GM18868 (cell line): ENCODE measurements around the gene MAPK1IP1L.
"Not testable (repeated sequence)": the region's sequence is repeated elsewhere in the genome, so short reads cannot be mapped to it uniquely, and the experiment has no call there.

Experiments used
- ATAC-seq: cut with Tn5 transposase; IDR thresholded peaks from one replicate; pipeline ENCODE4 v1.9.1; 2021; ENCODE audit warnings: mild to moderate bottlenecking, moderate library complexity; ENCODE audit not compliant: unreplicated experiment

Gene MAPK1IP1L

DNA sequence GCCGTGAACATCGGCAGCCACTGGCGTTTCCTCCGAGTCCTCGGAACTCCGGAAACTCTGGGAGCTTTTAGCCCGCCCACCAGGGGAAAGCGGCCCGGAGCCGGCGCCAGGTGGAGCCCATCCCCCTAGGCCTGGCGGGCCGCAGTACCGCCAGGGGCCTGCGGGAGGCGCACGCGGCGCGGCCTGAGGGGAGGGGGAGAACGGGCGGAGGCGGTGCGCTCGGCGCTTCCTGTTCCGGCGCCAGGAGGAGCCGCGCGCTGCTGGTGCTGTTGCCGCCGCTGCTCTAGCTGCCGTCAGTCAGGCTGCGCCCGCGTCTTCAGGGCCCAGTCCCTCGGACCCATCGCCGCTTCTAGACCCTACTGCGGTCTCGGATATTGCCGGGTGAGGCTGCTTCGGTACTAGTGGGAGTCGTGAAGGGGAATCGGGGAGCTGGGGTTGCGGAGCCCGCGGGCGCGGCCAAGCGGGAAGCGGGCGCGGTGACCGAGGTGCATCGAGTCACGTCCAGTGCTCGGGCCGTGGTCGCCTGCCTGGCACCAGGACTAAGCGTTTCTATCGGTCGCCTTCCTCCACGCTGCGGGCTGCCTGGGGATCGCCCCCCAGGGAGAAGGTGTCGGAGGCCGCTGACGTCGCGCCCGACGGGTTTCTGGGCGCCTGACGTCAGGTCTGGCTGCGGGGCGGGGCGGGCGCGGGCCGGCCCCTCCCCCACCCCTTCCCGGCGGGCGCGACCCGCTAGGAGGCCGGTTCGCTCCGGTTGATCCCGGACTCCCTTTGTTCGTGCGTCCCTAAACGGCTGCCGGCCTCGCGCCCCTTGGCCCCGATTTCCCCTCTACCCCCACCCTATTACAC lies at the start of gene MAPK1IP1L:
MAPK1IP1L (plus strand) TSS at position 225 of the 846 bp plus-strand sequence. CDS start 10,037 bp downstream, outside the sequence.
- peak; percentile 89 for ATAC-seq

DNA sequence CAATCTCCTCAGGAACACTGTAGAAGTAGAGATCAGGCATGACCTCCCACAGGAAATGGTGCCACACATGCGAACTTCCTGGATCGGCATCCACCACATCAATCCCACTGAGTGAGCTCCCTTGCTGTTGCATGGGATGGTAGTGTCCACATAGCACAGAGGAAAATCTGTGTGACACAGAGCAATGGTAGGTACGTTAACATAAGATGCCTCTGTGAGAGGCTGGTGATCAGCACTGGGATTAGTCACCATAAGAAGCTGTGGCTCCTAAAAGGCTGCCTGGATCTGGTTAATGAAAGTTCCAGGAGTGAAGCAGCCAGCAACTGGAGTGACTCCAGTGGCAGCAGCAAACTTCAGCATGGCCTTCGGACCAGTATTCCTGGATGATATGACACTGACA lies 46.4 kb upstream of the MAPK1IP1L start:
- ATAC-seq, result no peak

DNA sequence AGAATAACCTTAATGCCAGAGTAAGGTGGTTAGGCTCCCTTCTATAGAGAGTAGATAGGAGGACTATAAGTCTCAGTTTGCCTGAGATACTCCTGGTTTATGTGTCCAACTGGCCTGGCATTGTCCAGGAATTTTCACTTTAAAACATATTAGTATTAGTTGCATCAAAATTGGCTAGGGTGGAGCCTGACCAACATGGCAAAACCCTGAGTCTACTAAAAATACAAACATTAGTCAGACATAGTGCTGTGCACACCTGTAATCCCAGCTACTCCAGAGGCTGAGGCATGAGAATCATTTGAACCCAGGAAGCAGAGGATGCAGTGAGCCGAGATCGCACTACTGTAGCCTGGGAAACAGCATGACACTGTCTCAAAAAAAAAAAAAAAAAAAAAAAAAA lies 36.4 kb upstream of the MAPK1IP1L start:
- ATAC-seq, result no peak

DNA sequence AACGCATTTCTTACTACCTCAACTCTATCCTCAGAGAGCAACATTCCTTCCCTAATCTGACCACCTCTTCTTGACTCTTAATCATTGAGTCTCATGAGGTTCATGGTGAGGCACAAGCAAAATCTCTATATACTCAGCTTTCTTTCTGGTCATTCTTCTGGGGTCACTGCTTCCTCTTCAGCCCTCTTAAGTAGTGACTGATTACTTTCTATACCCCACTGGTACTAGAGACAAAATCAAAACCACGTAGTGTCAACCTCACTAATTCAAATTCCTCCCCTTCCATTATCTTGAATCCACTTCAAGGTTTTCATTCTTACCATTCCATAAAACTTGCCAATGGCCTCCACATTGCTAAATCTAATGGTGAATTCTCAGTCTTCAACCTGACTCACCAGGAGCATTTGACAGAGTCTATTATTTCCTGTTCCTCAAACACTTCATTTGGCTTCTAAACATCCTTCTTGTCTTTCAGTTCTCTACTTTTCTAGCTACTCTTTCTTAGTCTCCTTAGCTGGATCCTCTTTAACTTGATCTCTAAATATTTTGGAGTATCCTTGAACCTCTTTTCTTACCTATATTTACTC lies 31.4 kb upstream of the MAPK1IP1L start:
- ATAC-seq, result no peak

DNA sequence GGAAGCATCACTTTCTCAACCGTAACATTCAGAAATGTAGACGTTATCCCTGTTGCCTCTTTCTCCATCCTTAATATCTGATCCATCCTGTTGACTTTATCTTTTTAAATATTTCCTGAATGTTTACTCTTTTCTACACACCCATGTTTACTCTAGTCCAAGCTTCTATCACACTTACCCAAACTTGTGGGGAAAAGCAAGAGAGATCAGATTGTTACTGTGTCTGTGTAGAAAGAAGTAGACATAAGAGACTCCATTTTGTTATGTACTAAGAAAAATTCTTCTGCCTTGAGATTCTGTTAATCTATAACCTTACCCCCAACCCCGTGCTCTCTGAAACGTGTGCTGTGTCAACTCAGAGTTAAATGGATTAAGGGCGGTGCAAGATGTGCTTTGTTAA lies 27.1 kb upstream of the MAPK1IP1L start:
- not testable (repeated sequence) for ATAC-seq

DNA sequence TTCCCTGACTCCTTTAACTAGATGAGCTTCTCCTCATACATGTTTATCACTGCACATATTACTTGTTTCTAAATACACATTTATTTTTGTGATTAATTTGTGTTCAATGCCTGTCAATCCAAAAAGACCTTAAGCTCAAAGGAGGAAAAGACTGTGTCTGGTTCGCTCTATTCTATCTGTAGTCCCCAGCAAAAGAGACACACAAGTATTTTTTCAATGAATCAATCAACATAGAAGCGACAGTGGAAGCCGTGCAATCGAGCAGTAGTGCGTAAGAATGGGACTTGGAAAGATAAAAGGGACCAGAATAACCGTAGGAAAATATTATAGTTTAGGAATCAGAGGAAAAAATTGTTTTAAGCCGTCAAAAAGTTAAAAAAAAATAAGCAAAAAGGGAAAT lies 25.5 kb upstream of the MAPK1IP1L start:
- no peak for ATAC-seq

DNA sequence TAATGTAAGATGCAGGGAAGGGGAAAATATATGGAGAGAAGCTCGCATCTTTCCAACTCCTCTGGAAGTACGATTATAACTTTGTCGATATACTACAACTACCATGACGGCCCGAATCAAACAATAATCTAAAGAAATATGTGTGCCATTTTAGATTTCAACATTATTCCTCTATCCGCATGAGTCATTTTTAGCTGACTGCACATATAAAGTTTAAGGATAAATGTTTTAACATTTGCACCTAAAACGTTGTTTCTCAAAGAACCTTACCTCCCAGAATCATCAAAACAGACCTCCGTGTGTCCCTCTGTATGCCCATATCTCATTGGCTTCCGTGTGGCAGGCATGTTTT lies 25.0 kb upstream of the MAPK1IP1L start:
- no peak for ATAC-seq

DNA sequence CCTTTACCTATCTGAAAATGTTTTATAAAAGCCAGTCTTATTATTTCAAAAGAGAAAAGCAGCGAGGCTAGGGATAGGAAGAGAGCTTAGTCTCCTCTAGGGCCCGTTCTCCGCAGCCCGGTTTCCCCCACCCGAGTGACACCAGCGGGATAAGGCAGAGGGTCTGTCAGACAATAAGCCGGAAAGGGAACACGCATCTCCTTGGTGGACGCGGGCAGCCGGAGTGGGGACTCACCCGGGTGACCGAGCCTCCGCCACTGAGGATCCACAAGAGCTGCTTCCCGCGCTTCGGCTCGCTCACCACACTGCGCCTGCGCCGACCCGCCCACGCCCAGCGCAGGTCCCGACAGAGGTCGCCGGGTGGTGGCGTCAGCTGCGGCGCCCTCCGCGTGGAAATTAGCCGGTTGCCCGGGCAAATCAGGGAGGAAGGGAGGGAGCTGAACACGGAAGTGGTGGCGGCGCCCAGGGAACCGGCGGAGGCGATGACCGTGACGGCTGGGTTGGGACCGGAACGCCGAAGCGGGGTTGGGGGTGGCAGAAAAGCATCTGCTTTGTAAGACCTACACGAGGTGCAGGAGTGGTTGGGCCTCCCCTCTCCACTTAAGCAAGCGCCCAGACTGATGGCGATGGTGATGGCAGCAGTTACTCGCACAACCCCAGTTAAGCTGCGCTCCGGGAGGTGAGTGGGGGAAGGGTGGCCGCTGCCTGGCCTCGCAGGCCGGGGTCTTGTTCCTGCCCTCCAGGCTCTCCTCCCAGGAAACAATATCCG lies 24.5 kb upstream of the MAPK1IP1L start, which contains the start of the genes SOCS4 and WDHD1:
SOCS4 (plus strand) TSS at position 444 of the 769 bp plus-strand sequence. CDS start 15,806 bp downstream, outside the sequence.
WDHD1 (minus strand) TSS at position 307 of the 769 bp plus-strand sequence. CDS start 312 bp downstream, outside the sequence.
- peak; percentile 89 for ATAC-seq

DNA sequence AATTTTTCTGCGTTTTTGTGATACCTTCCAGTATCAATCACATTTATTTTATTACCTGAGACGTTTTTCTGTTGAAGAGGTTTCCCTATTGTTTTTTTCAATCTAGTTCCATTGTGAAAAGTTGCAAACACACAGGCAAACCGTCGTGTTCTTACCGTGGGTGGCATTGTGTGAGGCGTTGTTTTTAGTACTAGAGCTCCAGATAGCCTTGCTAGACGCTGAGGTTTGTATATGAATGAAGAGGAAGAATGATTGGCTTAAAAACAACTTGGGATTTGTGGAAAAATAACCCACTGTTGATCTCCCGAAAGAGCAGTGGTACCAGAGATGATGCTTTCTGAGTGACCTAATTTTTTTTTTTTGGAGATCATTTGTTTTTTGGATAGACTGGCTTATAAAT lies 23.4 kb upstream of the MAPK1IP1L start:
- ATAC-seq, result no peak

DNA sequence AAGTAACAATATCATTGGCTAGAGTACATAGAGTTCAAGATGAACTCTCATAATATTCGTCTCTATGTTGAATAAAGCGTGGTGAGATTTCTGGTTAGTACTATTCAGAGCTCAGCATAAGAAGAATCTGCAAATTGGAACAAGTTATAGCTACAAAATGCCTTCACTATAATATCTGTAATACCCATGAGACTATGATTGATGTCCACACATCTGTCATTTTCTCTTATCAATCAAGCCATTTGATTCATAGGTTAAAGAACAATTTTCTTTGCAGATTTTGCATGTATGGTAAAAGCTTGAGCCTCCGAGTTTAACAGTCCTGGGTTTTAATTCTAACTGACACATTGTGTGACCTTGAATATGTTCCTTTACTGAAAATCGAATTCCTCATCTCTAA lies 23.0 kb upstream of the MAPK1IP1L start:
- no peak for ATAC-seq

DNA sequence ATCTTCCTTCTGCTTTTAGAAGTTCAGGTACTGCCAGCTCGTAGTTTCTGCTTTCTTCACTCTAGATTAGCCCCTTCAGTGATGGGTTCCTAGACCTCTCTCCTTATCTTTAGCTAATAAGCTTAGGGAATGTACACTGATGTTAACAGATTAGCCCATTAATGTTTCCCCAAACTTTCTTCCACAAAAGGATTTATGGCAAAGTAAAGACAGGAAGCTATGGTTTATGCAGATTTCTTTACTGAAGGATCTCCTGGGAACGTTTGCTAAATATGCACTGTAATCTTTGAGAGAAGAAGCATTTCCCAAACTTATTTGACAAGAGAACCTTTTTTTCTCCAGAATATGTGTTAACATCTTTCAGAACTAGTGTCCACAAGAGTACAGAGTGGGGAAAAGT lies 20.3 kb upstream of the MAPK1IP1L start:
- ATAC-seq, result no peak

DNA sequence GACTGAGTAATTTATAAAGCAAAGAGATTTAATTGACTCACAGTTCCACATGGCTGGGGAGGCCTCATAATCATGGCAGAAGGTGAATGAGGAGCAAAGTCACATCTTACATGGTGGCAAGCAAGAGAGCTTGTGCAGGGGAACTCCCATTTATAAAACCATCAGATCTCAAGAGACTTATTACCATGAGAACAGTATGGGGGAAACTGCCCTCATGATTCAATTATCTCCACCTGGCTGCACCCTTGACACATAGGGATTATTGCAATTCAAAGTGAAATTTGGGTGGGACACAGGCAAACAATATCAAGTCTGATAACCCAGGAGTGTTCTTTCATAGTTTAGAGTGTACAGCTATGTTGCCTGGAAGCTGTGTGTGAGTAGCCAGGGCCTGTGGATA lies 13.5 kb upstream of the MAPK1IP1L start:
- not testable (repeated sequence) for ATAC-seq

DNA sequence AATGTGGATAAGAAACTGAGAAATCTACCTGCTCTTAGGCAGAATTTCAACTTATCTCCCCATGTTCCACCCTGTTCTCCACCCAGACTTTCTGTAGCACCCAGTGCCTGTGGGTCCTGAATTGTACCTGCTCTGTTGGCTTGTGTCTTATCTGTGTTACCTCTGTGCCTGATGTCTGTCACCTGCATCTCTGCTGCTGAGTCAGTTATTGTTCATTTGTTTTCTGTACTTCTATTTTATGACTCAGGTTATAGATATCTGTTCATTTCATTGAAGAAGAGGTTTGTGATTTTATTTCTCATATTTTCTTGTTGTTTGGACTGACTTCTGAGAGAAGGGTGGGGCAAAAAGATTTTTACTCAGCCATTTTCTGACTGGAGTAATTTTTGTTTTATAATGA lies 12.7 kb upstream of the MAPK1IP1L start:
- no peak for ATAC-seq

DNA sequence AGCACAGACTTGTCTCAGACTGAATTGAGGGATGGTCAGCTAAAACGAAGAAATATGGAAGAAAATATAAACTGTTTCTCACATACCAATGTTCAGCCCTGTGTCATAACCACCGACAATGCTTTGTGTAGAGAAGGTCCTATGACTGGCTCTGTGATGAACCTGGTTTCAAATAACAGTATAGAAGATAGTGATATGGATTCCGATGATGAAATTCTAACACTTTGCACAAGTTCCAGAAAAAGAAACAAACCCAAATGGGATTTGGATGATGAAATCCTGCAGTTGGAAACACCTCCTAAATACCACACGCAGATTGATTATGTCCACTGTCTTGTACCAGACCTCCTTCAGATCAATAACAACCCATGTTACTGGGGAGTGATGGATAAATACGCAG lies 7.9 kb upstream of the MAPK1IP1L start:
- no peak for ATAC-seq

DNA sequence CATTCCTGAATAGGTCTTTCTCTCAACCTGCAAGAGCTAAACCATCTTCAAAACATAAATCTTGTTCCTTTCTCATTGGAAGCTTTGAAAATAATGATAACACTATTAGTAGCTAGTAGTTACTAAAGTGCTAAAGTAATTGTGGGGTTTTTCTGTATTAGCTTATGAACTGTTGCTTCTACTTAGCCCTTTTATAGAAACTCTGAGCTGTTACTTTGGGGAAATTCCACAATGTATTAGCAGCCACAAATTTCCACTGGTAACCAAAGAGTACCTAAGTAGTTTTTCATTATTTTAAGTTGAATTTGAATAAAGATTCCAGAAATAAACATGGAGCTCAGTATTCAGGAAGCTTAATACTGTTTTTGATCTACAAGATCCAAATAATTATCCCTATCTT lies 6.4 kb upstream of the MAPK1IP1L start:
- peak; percentile 84 for ATAC-seq

DNA sequence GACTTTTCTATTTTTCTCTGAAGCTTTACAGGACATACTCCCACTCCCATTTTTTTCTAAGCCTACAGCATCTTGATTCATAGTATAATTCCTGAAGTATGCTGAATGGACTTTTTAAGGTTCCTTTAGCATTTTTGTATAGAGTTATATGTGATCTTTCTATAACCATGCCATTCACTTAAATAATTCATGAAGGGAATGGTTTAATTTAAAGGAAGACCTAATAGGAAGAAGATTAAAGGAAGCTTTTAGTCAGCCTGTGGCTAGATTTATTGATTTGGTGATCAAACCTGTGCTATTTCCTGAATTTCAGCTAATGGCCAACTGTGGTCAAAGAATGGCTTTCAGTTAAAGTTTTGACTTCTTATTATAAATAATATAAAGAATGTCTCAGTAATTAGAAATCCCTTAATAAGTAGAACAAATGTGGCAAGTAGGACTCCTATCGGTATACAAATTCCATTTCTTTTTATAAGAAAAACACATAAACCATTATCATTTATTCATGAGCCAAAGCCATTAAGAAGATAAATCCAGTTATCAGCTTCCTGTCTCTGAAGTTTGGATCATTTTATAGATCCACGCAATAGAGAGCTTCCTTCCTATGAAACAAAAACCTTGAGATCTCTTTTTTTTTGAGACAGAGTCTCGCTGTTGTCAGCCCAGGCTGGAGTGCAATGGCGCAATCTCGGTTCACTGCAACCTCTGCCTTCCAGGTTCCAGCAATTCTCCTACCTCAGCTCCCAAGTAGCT lies 4.0 kb upstream of the MAPK1IP1L start:
- ATAC-seq, result no peak

DNA sequence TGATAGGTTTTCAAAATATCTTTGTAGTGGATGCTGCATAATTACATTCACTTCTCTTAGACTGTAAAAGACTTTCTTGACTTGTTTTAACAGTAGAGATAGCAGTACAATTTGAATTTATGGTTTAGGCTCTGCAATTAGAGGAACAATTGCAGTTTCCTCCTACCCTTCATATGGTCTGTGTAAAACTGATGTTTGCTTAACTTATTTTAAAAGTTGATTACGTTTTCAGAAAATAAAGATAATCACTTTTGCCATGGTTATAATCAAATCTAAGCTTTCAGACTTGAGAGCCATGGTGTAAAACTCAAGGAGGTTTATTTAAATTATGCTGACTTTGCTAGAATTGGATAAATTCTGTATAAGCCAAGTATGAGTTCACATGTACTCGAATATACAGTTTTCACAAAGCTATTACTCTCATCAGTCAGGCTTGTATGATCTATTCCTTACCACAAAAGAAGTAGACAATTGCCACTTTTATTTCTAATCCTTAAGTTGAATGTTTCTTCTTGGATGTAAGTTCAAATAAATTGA lies 2.5 kb upstream of the MAPK1IP1L start:
- ATAC-seq, result no peak

DNA sequence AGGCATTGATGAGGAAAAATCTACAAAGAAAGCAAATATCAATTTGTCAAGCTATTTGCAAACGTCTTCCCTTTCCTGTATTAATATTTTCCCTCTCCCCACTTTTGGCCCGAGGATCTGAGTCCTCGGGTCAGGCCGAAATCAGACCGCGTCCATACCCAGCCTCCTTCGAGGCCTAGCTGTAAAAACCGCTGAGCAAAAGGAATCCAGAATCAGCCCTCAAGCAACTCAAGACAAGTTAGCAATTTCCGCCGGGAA lies 353 bp upstream of the MAPK1IP1L start:
- peak; percentile 26 for ATAC-seq

DNA sequence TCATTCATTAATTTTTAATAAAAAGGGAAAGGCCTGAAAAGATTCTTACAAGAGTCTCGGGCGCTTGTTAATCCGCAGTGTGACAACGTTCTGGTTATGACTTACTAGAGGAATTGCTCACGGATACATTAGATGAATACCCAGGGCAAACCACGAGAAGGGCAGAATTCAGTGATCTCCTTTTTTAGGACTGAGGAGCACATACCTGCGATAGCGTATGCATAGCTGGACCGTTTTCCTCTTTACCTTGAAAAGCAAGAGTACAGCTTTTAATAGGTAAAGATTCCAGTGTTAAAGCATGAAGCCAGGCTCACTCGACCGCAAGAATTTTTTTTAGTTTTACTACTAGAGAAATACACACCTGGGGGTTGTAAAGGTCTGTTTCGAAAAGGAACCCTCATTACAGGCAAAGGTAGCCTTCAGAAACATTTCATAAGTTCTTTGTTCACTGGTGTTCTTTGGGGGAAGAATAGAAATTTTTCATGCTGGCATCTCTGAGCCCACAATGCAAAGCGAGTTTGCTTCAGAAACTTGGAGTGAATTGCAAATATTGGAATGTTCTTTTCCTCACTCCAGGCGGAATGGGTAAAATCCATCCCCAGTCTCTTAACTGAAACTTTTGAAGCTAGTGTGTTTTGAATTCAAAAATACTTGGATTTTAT lies 953 bp downstream of the MAPK1IP1L start:
- ATAC-seq, result peak; percentile 5

DNA sequence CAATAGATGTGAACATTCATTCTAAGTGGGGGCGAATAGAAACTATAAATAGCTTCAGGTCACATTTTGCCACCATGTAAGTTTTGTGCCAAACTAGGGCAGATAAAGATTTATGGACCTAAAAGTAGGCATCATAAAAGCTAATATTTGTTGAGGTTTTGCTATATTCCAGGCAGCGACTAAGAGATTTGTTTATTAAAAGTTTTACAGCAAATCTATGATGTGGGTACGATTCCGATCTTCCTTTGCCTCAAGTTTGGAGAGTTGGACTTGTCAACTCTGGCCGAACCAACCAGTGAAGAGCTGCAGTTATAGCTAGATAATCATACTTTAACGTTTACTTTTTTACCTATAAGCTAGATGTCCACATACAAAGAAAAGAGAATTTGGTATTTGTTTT lies 1.6 kb downstream of the MAPK1IP1L start:
- no peak for ATAC-seq
